Esophagus squamous epithelium (tissue), 5 donors: ENCODE measurements around the gene IL1RAPL2. TPM values are rescaled to one million over a fixed set of nuclear protein-coding genes. Genes with fewer than 3 reads are reported as not detected.

Experiments used
- DNase-seq: peaks from one replicate; lab custom pipeline; 2025; lab: John Stamatoyannopoulos, UW
- H3K27ac ChIP-seq, 4 donors: fragments of 200-600 bp; sonication (generic); one replicate each; pipeline ENCODE4 v1.5.1; 2016 to 2019; ENCODE audit warnings: mild to moderate bottlenecking in 1 of 4
- H3K27me3 ChIP-seq, 4 donors: fragments of 200-600 bp; sonication (generic); 1 replicate in 3 of 4; 2 replicates in 1 of 4; pipeline versions ENCODE4 v1.5.1 to v1.6.0; 2017 to 2021; ENCODE audit warnings: antibody characterized with exemption in 1 of 4
- H3K36me3 ChIP-seq, 3 donors: fragments of 200-600 bp; sonication (generic); one replicate each; pipeline ENCODE4 v1.5.1; 2016 to 2019
- H3K4me1 ChIP-seq, 3 donors: fragments of 200-600 bp; sonication (generic); one replicate each; pipeline ENCODE4 v1.5.1; 2017 to 2019
- H3K4me3 ChIP-seq, 4 donors: fragments of 200-600 bp; sonication (generic); 1 replicate in 3 of 4; 2 replicates in 1 of 4; pipeline ENCODE4 v1.5.1; 2016 to 2019; ENCODE audit warnings: mild to moderate bottlenecking in 2 of 4, moderate library complexity in 1 of 4
- H3K9me3 ChIP-seq, 3 donors: fragments of 200-600 bp; sonication (generic); one replicate each; pipeline ENCODE4 v1.5.1; 2016 to 2019
- CTCF ChIP-seq, 6 experiments: fragments of 450-650 bp in 4 of 6; fragments of 200-600 bp in 2 of 6; sonication (generic) in 2 of 6; IDR thresholded peaks; one replicate each; pipeline ENCODE4 v1.5.1; 2016 to 2019; ENCODE audit warnings: antibody characterized with exemption in 6 of 6, mild to moderate bottlenecking in 4 of 6, moderate library complexity in 4 of 6
- POLR2A ChIP-seq, 4 donors: fragments of 450-650 bp; IDR thresholded peaks; one replicate each; pipeline ENCODE4 v1.6.1; 2017; ENCODE audit warnings: antibody characterized with exemption in 4 of 4, mild to moderate bottlenecking in 4 of 4, moderate library complexity in 3 of 4
- WGBS, 2 donors: methylation state at CpG; one replicate each; pipeline ENCODE4 v1.1.5; 2018; 5-methylcytosine and 5-hydroxymethylcytosine counted together
- intact Hi-C: fragments of 100-400 bp; cut with DNase I; formaldehyde crosslinking; loops from one replicate; pipeline ENCODE4 v1.15.0; 2022
- total RNA-seq, 4 donors: library from RNA; depleted of rRNA; stranded (reverse); fragments of >200 nt; gene quantifications; one replicate each; pipeline ENCODE4 v1.1.0, GENCODE V29; 2016
- donor health status: DM: yes; HTN: yes; CAD: no.

The IL1RAPL2 gene
- total RNA-seq, 4 donors from 2014 or later, result 0.09 TPM; not detected in 3

GRCh38 chrX:104618106-104618895 lies 52.3 kb downstream of the IL1RAPL2 start:
- no peak for TF ChIP-seq POLR2A (IDR thresholded peaks at IDR 0.05)
- TF ChIP-seq CTCF (IDR thresholded peaks at IDR 0.05), result no peak
- no peak for DNase-seq
- Histone ChIP-seq H3K27me3 (peaks cover 0 to 2% (median 0%) of the 10 kb centered on the region in 4 donors), H3K9me3 (no peaks in the 10 kb centered on the region), H3K4me3 (no peak overlapping the region), H3K36me3 (no peaks in the 10 kb centered on the region), H3K4me1 (no peaks in the 10 kb centered on the region), H3K27ac (no peak overlapping the region)
- intact Hi-C loops, result no loop called here
- no CpG with 5 or more reads among the region's 2 CpGs for WGBS, 2 donors

GRCh38 chrX:104621781-104622180 lies 55.8 kb downstream of the IL1RAPL2 start:
- H3K4me1 ChIP-seq, result no peaks in the 10 kb centered on the region
- H3K36me3 ChIP-seq, result no peaks in the 10 kb centered on the region
- H3K9me3 ChIP-seq, result no peaks in the 10 kb centered on the region
- DNase-seq, result no peak
- no peak overlapping the region for H3K4me3 ChIP-seq
- TF ChIP-seq POLR2A (IDR thresholded peaks at IDR 0.05), result no peak
- no peak for TF ChIP-seq CTCF (IDR thresholded peaks at IDR 0.05)
- H3K27ac ChIP-seq, result no peak overlapping the region
- no peaks in the 10 kb centered on the region for H3K27me3 ChIP-seq
- intact Hi-C loops, result no loop called here
- WGBS, 2 donors, result 53 to 83% methylated on average over 1 of the region's 1 CpG

DNA sequence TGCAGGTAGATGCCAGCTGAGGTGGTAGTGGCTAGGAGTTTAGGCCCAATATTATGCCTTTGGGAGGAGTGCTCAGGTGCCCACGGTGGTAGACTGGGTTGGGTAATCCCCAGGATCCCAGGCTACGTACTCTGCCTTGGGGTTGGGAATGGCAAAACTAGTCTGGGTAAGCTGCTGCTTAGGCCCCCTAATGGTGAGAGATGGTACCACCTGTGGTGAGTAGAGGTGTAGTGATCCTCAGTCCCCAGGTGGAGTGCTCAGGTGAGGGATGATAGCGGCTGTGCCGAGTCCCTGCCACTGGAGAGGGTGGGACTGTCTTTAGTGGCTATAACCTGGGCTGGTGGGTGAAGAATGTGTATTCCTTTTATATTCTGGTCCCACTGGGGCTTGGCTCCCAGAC lies 75.2 kb downstream of the IL1RAPL2 start:
- Histone ChIP-seq H3K9me3 (no peaks in the 10 kb centered on the region), H3K27ac (no peak overlapping the region), H3K27me3 (no peaks in the 10 kb centered on the region), H3K36me3 (no peaks in the 10 kb centered on the region), H3K4me1 (no peaks in the 10 kb centered on the region), H3K4me3 (no peak overlapping the region)
- TF ChIP-seq CTCF (IDR thresholded peaks at IDR 0.05) (no peak), POLR2A (IDR thresholded peaks at IDR 0.05) (no peak)
- no peak for DNase-seq
- WGBS, 2 donors, result 100% methylated on average over 2 of the region's 4 CpGs; no CpG with 5 or more reads in 1 of the 2 donors
- intact Hi-C loops, result no loop called here

GRCh38 chrX:104647084-104647483 lies 81.1 kb downstream of the IL1RAPL2 start:
- DNase-seq, result no peak
- intact Hi-C loops, result no loop called here
- no peaks in the 10 kb centered on the region for H3K36me3 ChIP-seq
- no peak overlapping the region for H3K27ac ChIP-seq
- no peak overlapping the region for H3K4me3 ChIP-seq
- no peaks in the 10 kb centered on the region for H3K4me1 ChIP-seq
- WGBS, 2 donors, result 72% methylated on average over 2 of the region's 5 CpGs; no CpG with 5 or more reads in 1 of the 2 donors
- H3K9me3 ChIP-seq, result no peaks in the 10 kb centered on the region
- no peaks in the 10 kb centered on the region for H3K27me3 ChIP-seq
- TF ChIP-seq POLR2A (IDR thresholded peaks at IDR 0.05) (no peak), CTCF (IDR thresholded peaks at IDR 0.05) (no peak)

GRCh38 chrX:104659005-104659744 lies 93.2 kb downstream of the IL1RAPL2 start:
- intact Hi-C loops, result no loop called here
- DNase-seq, result no peak
- Histone ChIP-seq H3K27me3 (no peaks in the 10 kb centered on the region), H3K27ac (no peak overlapping the region), H3K9me3 (no peaks in the 10 kb centered on the region), H3K4me3 (no peak overlapping the region), H3K36me3 (no peaks in the 10 kb centered on the region), H3K4me1 (peaks cover 0 to 9% (median 0%) of the 10 kb centered on the region in 3 donors)
- TF ChIP-seq CTCF (IDR thresholded peaks at IDR 0.05), result no peak
- no peak for TF ChIP-seq POLR2A (IDR thresholded peaks at IDR 0.05)
- 12 to 39% methylated on average over 3 of the region's 3 CpGs for WGBS, 2 donors
